HG02798 (cell line): ENCODE results near the gene ARID3C.
A peak's percentile ranks its signal among the peaks of the same experiment; 100 is the strongest.

ENCODE experiments used
- ATAC-seq: cut with Tn5 transposase; IDR thresholded peaks from one replicate; pipeline ENCODE4 v1.9.1; 2021; ENCODE audit warnings: mild to moderate bottlenecking; ENCODE audit not compliant: unreplicated experiment, poor library complexity

ARID3C gene, protein sequence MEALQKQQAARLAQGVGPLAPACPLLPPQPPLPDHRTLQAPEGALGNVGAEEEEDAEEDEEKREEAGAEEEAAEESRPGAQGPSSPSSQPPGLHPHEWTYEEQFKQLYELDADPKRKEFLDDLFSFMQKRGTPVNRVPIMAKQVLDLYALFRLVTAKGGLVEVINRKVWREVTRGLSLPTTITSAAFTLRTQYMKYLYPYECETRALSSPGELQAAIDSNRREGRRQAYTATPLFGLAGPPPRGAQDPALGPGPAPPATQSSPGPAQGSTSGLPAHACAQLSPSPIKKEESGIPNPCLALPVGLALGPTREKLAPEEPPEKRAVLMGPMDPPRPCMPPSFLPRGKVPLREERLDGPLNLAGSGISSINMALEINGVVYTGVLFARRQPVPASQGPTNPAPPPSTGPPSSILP

DNA sequence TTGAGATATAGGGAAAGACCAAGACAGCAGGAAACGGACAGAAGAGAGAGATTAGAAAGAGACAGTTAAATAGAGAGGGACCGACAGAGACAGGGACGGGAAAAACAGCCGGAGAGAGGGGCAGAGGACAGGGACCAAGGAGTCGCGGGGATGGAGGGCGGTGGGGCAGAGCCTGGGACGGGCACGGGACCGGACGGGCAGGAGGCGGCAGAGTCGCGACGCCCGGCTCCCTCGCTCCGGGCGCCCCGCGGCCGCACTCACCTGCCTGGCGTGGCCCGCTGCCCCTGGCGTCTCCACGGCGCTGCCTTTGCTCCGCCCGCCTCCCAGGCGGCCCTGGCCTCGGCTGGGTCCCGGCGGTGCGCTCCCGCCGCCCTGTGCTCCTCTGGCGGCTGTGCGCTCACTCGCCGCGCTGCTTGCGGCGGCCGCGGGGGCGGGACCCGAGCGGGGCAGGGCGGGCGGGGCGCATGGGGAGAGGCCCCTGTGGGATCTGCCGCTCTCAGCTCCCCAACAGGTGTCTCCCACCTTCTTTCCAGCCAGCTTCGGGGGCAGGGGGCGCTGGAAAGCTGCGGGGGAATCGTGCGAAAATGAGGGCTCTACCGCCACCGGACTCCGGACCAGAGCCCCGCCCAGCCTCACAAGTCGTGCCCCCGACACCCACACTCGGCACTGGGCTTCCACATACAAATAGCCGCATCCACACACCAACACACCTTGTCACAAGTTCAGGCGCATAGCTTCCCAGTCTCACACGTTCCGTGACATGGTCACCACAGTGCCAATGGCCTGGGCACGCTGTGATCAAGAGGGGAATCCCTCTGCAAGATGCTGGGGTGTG lies at the start of gene ARID3C:
TSS of gene ARID3C (minus strand) at position 411 of the 835 bp plus-strand sequence. CDS start 1,052 bp downstream, outside the sequence.
- ATAC-seq, result peak; percentile 54

DNA sequence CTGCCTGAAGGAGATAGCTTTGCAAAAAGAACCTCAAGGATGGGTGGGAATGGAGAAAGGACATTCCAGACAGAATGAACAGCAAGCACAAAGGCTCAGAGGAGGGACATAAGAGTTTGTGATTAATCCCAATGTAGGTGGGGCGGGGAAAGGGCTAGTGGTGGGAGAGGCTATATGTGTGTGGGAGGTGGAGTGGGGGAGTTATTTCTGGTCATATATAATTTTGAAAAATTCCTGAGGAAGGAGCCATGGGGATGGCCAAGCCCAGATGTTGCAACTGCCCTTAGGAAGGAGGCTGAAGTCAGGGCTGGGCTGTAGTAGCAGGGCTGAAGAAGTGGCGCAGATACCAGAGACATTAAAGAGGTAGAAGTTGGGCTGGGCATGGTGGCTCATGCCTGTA lies 47.0 kb upstream of the ARID3C start:
- ATAC-seq, result no peak

- no peak for ATAC-seq
These were observed 46.3 kb upstream of the ARID3C start for GRCh38 chr9:34675048-34675714.

DNA sequence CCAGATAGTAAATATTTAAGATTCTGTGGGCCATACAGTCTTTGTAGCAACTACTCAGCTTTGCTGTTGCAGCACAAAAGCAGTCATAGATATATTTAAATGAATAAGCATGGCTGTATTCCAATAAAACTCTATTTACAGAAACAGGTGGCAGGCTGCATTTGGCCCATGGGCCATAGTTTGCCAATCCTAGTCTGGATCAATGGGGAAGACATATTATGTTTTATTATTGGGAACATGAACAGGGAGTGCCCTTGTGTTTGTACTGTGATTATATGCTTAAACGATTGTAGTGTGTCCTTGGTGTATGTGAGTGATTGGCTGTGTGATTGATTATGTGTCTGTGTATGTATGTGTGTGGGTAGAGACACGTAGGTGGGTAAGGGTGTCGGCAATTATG lies 45.6 kb upstream of the ARID3C start:
- ATAC-seq, result no peak

DNA sequence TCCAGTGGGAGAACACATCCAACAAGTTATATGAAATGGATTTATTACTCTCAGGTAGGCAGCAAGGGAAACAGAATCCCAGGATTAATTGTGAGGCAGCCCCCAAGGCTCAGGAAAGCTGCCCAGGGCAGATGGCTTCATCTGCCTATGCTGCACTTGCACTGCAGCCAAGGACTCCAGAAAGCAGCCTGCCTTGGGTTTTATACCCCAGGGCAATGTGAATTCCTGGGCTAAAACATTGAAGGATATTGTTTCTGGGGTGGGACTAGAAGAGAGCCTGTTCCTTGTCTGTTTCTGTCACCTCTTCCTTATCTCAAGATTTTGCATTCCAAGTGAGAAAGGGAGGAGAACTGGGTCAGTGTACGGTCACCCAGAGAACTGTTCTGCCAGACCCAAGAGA lies 42.4 kb upstream of the ARID3C start:
- no peak for ATAC-seq

DNA sequence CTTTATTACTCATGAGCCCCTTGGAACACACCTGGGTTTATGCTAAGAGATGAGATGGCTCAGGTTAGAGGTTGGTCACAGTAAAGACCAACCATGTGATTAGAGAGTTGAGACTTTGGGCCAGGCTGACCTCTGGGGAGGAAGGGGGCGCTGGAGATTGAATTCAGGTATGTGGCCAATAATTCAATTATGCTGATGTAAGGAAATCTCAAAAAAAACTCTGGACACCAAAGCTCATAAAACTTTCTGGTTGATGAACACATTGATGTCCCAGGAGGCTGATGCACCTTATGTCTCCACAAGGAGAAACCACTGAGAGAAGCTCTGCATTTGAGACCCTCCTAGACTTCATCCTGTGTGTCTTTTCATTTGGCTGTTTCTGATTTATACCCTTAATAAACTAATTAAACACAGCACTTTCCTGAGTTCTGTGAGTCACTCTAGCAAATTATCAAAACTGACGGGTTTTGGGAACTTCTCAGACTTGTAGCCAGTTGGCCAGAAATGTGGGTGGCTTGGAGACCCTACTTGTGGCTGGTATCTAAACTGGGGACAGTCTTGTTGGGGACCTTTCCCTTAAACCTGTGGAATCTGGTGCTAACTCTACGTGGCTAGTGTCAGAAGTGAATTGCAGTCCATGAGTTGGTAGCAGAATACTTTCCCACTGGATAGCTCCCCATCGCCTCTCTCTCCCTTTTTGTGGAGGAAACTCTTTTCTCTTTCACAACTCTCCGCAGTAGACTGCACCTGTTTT lies 41.1 kb upstream of the ARID3C start:
- no peak for ATAC-seq

DNA sequence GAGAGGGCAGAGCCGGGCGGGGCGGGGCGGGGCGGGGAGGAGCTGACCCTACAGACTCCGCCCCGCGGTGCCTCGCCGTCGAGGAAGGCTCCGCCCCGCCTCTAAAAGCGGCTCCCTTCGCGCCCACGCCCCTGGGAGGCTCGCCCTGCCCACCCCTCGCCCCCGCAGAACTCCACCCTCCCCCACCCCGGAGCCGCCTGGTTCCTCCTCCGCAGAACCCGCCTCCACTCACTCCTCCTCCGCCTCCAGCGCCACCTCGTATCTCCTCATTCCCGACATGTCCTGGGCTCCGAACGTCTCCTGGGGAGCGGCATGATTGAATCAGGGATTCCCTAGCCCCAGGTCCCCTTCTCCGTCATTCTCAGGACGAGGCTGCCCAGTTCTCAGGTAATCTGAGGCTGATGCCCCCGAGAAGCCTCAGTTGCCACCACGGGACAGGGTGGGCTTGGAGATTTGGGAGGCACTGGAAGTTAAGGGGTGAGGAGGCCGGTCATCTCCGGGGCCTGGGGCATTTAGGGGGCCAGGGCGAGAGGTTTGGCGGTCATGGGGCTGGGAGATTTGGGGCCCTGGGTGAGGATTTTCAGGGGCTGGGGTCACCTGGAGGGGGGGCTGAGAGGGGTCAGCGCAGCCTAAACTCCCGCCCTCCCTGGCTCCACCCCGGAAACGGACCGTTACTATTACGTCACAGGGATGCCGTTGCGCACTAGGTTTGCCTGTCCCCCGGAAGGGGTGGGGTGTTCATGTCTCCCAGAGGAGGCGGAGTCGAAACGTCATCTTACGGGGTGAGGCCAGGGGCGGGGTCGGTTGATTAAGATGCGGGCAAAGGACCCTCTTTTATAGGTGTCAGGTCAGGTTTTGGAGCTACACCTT lies 36.8 kb upstream of the ARID3C start:
- peak; percentile 73 for ATAC-seq

GRCh38 chr9:34665067-34665380 lies 36.2 kb upstream of the ARID3C start:
- ATAC-seq, result no peak

DNA sequence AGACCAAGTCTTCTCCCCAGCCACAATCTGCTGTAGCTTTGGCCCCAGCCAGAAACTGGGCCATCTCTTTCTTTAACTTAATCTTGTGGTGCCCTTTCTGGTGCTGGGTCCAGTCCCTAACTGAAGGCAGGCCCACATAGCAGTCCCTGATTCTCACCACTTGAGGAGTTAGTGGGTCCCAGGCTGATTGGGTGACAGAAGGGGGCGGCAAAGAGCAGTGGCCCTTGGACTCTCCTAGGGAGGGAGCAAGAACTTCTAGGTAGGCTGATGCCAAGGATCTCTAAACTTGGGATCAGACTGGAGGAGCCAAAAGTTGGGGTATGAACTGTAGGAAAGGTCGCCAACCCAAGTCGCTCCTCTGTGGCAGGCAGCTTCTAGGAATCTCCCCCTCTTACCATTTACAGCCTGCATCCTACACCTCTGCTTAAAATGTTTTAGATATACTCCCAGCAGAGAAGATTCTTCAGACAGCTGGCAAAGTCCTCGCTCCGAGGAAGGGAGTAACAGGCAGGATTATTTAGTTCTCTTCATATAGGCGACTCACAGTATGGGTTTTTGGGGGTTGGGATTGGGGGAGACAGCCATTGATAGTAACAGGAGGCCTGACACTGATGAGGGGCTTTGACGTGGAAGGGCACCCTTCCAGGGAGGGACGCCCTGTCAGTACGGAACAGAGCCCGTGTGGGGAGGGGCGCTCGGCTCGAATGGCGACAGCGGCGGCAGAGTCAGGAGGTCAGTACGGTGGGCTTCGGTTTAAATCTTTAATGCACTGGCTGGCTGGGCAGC lies 35.6 kb upstream of the ARID3C start:
- peak; percentile 44 for ATAC-seq

GRCh38 chr9:34663303-34663605 lies 34.4 kb upstream of the ARID3C start:
- no peak for ATAC-seq

- no peak for ATAC-seq
These were observed 33.8 kb upstream of the ARID3C start, which contains the start of gene CCL27 for GRCh38 chr9:34662526-34663302. TSS of gene CCL27 (minus strand) at chr9:34662657. CDS start at chr9:34662633, 24 bp downstream.

GRCh38 chr9:34659592-34660253 lies 30.9 kb upstream of the ARID3C start:
- no peak for ATAC-seq

DNA sequence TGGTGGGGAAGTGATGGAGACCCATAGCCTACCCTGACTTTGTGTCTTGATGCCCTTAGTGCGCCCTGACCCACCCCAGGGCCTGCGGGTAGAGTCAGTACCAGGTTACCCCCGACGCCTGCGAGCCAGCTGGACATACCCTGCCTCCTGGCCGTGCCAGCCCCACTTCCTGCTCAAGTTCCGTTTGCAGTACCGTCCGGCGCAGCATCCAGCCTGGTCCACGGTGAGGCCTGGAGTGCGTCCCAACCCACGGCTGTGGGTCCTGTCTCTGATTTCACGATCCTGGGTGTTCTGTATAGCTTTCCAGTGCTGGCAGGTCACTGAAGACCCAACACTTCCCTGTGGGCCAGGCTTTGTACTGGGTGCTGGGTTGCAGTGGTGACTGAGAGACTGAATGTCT lies 29.6 kb upstream of the ARID3C start:
- no peak for ATAC-seq

GRCh38 chr9:34656992-34657391 lies 28.1 kb upstream of the ARID3C start:
- no peak for ATAC-seq

DNA sequence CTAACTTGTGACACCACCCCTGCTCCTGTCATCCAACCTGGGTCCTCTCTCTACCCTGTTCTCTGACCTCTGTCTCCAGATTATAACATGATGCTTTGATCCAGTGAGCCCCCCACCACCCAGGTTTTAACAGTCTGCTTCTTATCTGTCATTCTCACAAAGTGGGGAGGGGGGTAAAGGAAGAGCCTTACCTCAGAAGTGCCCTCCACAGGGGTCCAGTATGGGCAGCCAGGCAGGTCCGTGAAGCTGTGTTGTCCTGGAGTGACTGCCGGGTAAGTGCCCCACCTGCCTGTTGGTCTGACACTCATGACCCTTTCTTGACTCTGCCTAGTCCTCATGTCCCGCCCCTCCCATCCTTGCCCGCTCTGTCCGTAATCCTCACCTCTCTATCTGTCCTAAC lies 26.5 kb upstream of the ARID3C start:
- no peak for ATAC-seq

GRCh38 chr9:34654323-34655051 lies 25.6 kb upstream of the ARID3C start:
- ATAC-seq, result no peak
